Brain microvascular endothelial cell (primary cell): ENCODE data around the gene KIRREL2.

ENCODE experiments used
- DNase-seq: peaks from one replicate; pipeline ENCODE4 v3.0.0-alpha.2; 2020
- H3K27ac ChIP-seq: fragments of 250-450 bp; sonication (Bioruptor Pico); 2 replicates; pipeline ENCODE4 v1.5.1; 2020; ENCODE audit warnings: mild to moderate bottlenecking, moderate library complexity
- H3K27me3 ChIP-seq: fragments of 250-450 bp; sonication (Bioruptor Pico); replicated peaks from 2 replicates; pipeline ENCODE4 v1.5.1; 2020; ENCODE audit warnings: mild to moderate bottlenecking
- H3K36me3 ChIP-seq: fragments of 250-450 bp; sonication (Bioruptor Pico); replicated peaks from 2 replicates; pipeline ENCODE4 v1.5.1; 2020; ENCODE audit warnings: mild to moderate bottlenecking
- H3K4me3 ChIP-seq: 2 replicates; pipeline ENCODE4 v1.5.1; 2011; ENCODE audit warnings: low read depth, mild to moderate bottlenecking, control low read depth, low read length, moderate library complexity
- CTCF ChIP-seq: IDR thresholded peaks from 2 replicates; pipeline ENCODE4 v1.5.1; 2011; ENCODE audit warnings: low read depth, mild to moderate bottlenecking, moderate library complexity, low read length, control low read depth, inconsistent platforms; ENCODE audit errors: missing control alignments
- in situ Hi-C: cut with HindIII; loops from 2 replicates; pipeline ENCODE4 v1.10.0; 2017; ENCODE audit warnings: low sequenced_read_pairs, low pct_ligation_motif_present

KIRREL2 gene

GRCh38 chr19:35913589-35913988, 56.9 kb downstream of the KIRREL2 start:
- no peak for TF ChIP-seq CTCF
- H3K27ac ChIP-seq = no peak overlapping the region
- DNase-seq = no peak
- no peaks in the 10 kb centered on the region for H3K36me3 ChIP-seq
- H3K4me3 ChIP-seq = no peak overlapping the region
- in situ Hi-C loops = no loop called here
- H3K27me3 ChIP-seq = no peaks in the 10 kb centered on the region

- no peaks in the 10 kb centered on the region for H3K27me3 ChIP-seq
- in situ Hi-C loops = no loop called here
- DNase-seq = no peak
- no peak overlapping the region for H3K4me3 ChIP-seq
- no peak for TF ChIP-seq CTCF
- no peaks in the 10 kb centered on the region for H3K36me3 ChIP-seq
- no peak overlapping the region for H3K27ac ChIP-seq
Observed at GRCh38 chr19:35915443-35915842, 58.7 kb downstream of the KIRREL2 start.
